Neutrophil (primary cell): ENCODE data around the gene KLF13.

Source experiments
- H3K27ac ChIP-seq: fragments of 200-600 bp; sonication (generic); 2 replicates; pipeline ENCODE4 v1.5.1; 2016; ENCODE audit warnings: mild to moderate bottlenecking, moderate library complexity
- H3K27me3 ChIP-seq: fragments of 200-600 bp; sonication (generic); 2 replicates; pipeline ENCODE4 v1.6.0; 2016; ENCODE audit warnings: mild to moderate bottlenecking
- H3K36me3 ChIP-seq: fragments of 200-600 bp; sonication (generic); 2 replicates; pipeline ENCODE4 v1.5.1; 2017
- H3K4me1 ChIP-seq, 2 experiments: fragments of 200-600 bp in 1 of 2; sonication (generic) in 1 of 2; 1 replicate in 1 of 2; 2 replicates in 1 of 2; pipeline versions ENCODE4 v1.5.1 to v1.6.1; 2013 to 2016; ENCODE audit warnings: low read depth in 1 of 2, low read length in 1 of 2, mild to moderate bottlenecking in 1 of 2, moderate library complexity in 1 of 2; ENCODE audit not compliant: control insufficient read depth in 1 of 2, insufficient read depth in 1 of 2
- H3K4me3 ChIP-seq, 2 experiments: fragments of 200-600 bp in 1 of 2; sonication (generic) in 1 of 2; 1 replicate in 1 of 2; 2 replicates in 1 of 2; pipeline ENCODE4 v1.5.1; 2013 to 2016; ENCODE audit warnings: low read depth in 1 of 2, low read length in 1 of 2, mild to moderate bottlenecking in 1 of 2, moderate library complexity in 1 of 2
- H3K9me3 ChIP-seq: fragments of 200-600 bp; sonication (generic); 2 replicates; pipeline ENCODE4 v1.5.1; 2016
- CTCF ChIP-seq: fragments of 200-600 bp; sonication (generic); IDR thresholded peaks from 2 replicates; pipeline ENCODE4 v1.5.1; 2016; ENCODE audit warnings: antibody characterized with exemption

The KLF13 gene

GRCh38 chr15:31326156-31326874, at the start of gene KLF13:
KLF13 (plus strand) TSS chr15:31326835; CDS start chr15:31327213, 378 bp downstream.
- H3K4me1 ChIP-seq: peaks cover 54 to 55% of the 10 kb centered on the region in 2 experiments

GRCh38 chr15:31277335-31278060, 49.1 kb upstream of the KLF13 start:
- H3K27ac ChIP-seq: no peak overlapping the region
- no peak for TF ChIP-seq CTCF
- no peak overlapping the region for H3K4me3 ChIP-seq
- H3K9me3 ChIP-seq: no peaks in the 10 kb centered on the region
- H3K4me1 ChIP-seq: peaks cover 26 to 39% of the 10 kb centered on the region in 2 experiments
- H3K36me3 ChIP-seq: no peaks in the 10 kb centered on the region
- no peaks in the 10 kb centered on the region for H3K27me3 ChIP-seq

More at GRCh38 chr15:31326156-31326874, at the start of gene KLF13:
- peak within 1 kb of the TSS; percentile 97 to 99 for H3K4me3 ChIP-seq
- no peaks in the 10 kb centered on the region for H3K27me3 ChIP-seq
- H3K36me3 ChIP-seq: peaks cover 9% of the 10 kb centered on the region
- peak within 1 kb of the TSS; percentile 100 for H3K27ac ChIP-seq
- TF ChIP-seq CTCF: peak; percentile 30
- H3K9me3 ChIP-seq: no peaks in the 10 kb centered on the region

- H3K4me3 ChIP-seq: no peak overlapping the region
- H3K4me1 ChIP-seq: peaks cover 20 to 34% of the 10 kb centered on the region in 2 experiments
- TF ChIP-seq CTCF: no peak
- no peak overlapping the region for H3K27ac ChIP-seq
- no peaks in the 10 kb centered on the region for H3K9me3 ChIP-seq
- no peaks in the 10 kb centered on the region for H3K36me3 ChIP-seq
- H3K27me3 ChIP-seq: no peaks in the 10 kb centered on the region
Measured at GRCh38 chr15:31278061-31278445, 48.6 kb upstream of the KLF13 start.

- Histone ChIP-seq H3K4me3 (no peak overlapping the region), H3K27ac (no peak overlapping the region), H3K27me3 (no peaks in the 10 kb centered on the region), H3K36me3 (no peaks in the 10 kb centered on the region), H3K4me1 (peaks cover 14 to 27% of the 10 kb centered on the region in 2 experiments), H3K9me3 (no peaks in the 10 kb centered on the region)
- no peak for TF ChIP-seq CTCF
Measured at GRCh38 chr15:31278544-31279220, 48.0 kb upstream of the KLF13 start.

GRCh38 chr15:31279221-31280045, 47.2 kb upstream of the KLF13 start:
- H3K36me3 ChIP-seq: no peaks in the 10 kb centered on the region
- TF ChIP-seq CTCF: no peak

More at GRCh38 chr15:31279221-31280045, 47.2 kb upstream of the KLF13 start:
- Histone ChIP-seq H3K27me3 (no peaks in the 10 kb centered on the region), H3K4me3 (no peak overlapping the region), H3K9me3 (no peaks in the 10 kb centered on the region), H3K4me1 (peaks cover 11 to 22% of the 10 kb centered on the region in 2 experiments), H3K27ac (no peak overlapping the region)
